ACC112 (cell line): ENCODE results near the gene AP3S2.
A peak's percentile ranks its signal among the peaks of the same experiment; 100 is the strongest.

ENCODE experiments used
- H2AFZ ChIP-seq: fragments of 200-600 bp; sonication (generic); one replicate; pipeline ENCODE4 v1.6.0; 2017; ENCODE audit warnings: antibody characterized with exemption, low read length; ENCODE audit not compliant: unreplicated experiment
- H3K27ac ChIP-seq: fragments of 200-600 bp; sonication (generic); 2 replicates; pipeline ENCODE4 v1.5.1; 2014; ENCODE audit warnings: low read depth, mild to moderate bottlenecking, antibody characterized with exemption, low read length, moderate library complexity
- H3K27me3 ChIP-seq: fragments of 200-600 bp; sonication (generic); 2 replicates; pipeline ENCODE4 v1.6.1; 2014; ENCODE audit warnings: mild to moderate bottlenecking, antibody characterized with exemption, low read length, moderate library complexity, mixed read lengths; ENCODE audit not compliant: insufficient read depth
- H3K36me3 ChIP-seq: fragments of 200-600 bp; sonication (generic); 2 replicates; pipeline ENCODE4 v1.6.1; 2016; ENCODE audit warnings: mild to moderate bottlenecking, antibody characterized with exemption, low read length, moderate library complexity, mixed read lengths; ENCODE audit not compliant: insufficient read depth
- H3K4me1 ChIP-seq: fragments of 200-600 bp; sonication (generic); one replicate; pipeline ENCODE4 v1.6.1; 2016; ENCODE audit warnings: low read length, mixed read lengths; ENCODE audit not compliant: insufficient read depth, unreplicated experiment, control insufficient read depth
- H3K4me3 ChIP-seq: fragments of 200-600 bp; sonication (generic); 2 replicates; pipeline ENCODE4 v1.5.1; 2014; ENCODE audit warnings: mild to moderate bottlenecking, low read depth, low read length
- H3K79me2 ChIP-seq: fragments of 200-600 bp; sonication (generic); one replicate; pipeline ENCODE4 v1.6.0; 2016; ENCODE audit warnings: low read length; ENCODE audit not compliant: control insufficient read depth, unreplicated experiment, insufficient read depth

AP3S2 gene

GRCh38 chr15:89848970-89849292 lies 44.9 kb downstream of the AP3S2 start:
- H3K79me2 ChIP-seq, result no peaks in the 10 kb centered on the region
- H3K27ac ChIP-seq, result peak overlapping the region; percentile 98
- H3K27me3 ChIP-seq, result no peaks in the 10 kb centered on the region
- peaks cover 8% of the 10 kb centered on the region; the same call in 1 of the 2 replicates for H3K36me3 ChIP-seq
- peaks cover 49% of the 10 kb centered on the region for H3K4me1 ChIP-seq
- peak overlapping the region; percentile 48; the same call in 1 of the 2 replicates for H3K4me3 ChIP-seq
- peak overlapping the region; percentile 81 for H2AFZ ChIP-seq

DNA sequence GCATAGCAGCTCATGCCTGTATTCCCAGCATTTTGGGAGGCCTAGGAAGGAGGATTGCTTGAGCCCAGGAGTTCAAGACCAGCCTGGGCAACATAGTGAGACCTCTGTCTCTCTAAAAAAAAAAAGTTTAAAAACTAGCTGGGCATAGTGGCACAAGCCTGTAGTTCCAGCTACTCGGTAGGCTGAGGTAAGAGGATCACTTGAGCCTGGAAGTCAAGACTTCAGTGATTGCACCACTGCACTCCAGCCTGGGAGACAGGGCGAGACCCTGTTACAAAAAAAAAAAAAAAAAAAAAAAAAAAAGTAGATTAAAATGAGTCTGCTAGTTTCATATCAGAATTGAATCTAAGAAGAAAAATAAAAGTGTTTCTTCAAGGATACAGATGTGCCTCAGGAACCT lies 46.7 kb downstream of the AP3S2 start:
- Histone ChIP-seq H2AFZ (no peak overlapping the region), H3K4me3 (no peak overlapping the region), H3K4me1 (peaks cover 53% of the 10 kb centered on the region), H3K27ac (peak overlapping the region; percentile 98; the same call in 1 of the 2 replicates), H3K27me3 (no peaks in the 10 kb centered on the region), H3K36me3 (peaks cover 8% of the 10 kb centered on the region; the same call in 1 of the 2 replicates), H3K79me2 (no peaks in the 10 kb centered on the region)

DNA sequence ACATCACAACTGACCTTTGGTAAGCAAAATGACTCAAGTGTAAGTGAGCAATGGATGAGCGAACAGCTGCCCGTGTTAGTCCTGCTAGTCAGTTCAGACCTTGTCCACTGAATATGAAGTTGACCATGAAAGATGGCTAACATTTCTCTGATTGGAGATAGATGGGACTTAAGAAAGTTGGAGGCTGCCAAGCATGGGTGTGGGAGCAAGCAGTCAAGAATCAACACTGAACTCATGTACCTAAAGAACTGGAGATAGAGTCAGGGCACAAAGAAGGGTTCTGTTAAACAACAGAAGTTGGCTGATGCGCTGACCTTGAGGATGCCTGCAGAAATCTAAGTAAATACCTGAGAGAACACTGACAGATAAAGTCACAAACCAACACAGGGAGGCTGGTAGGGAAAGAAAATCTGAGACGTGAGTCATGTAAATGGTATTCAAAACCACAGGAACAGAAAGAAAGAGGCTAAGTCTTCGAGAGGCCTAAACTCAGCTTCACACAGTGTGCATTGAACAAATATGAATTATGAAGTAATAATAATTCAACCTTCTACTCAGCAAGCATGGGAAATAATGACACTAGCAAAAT lies 48.4 kb downstream of the AP3S2 start:
- Histone ChIP-seq H3K4me3 (peak overlapping the region; percentile 46; the same call in 1 of the 2 replicates), H3K4me1 (peaks cover 46% of the 10 kb centered on the region), H3K27ac (peak overlapping the region; percentile 96), H3K27me3 (no peaks in the 10 kb centered on the region), H3K36me3 (peaks cover 5% of the 10 kb centered on the region; the same call in 1 of the 2 replicates), H3K79me2 (no peaks in the 10 kb centered on the region), H2AFZ (no peak overlapping the region)

- H3K79me2 ChIP-seq, result no peaks in the 10 kb centered on the region
- H2AFZ ChIP-seq, result no peak overlapping the region
- H3K27me3 ChIP-seq, result no peaks in the 10 kb centered on the region
- H3K27ac ChIP-seq, result no peak overlapping the region
- peaks cover 9% of the 10 kb centered on the region for H3K36me3 ChIP-seq
- H3K4me3 ChIP-seq, result no peak overlapping the region
- peaks cover 41% of the 10 kb centered on the region for H3K4me1 ChIP-seq
Observed at GRCh38 chr15:89841962-89842361, 51.8 kb downstream of the AP3S2 start.

- Histone ChIP-seq H3K27ac (no peak overlapping the region), H2AFZ (no peak overlapping the region), H3K79me2 (no peaks in the 10 kb centered on the region), H3K4me3 (no peak overlapping the region), H3K36me3 (peaks cover 9% of the 10 kb centered on the region), H3K4me1 (peaks cover 47% of the 10 kb centered on the region), H3K27me3 (no peaks in the 10 kb centered on the region)
Observed at GRCh38 chr15:89841306-89841705, 52.5 kb downstream of the AP3S2 start.

GRCh38 chr15:89839167-89839810 lies 54.5 kb downstream of the AP3S2 start:
- Histone ChIP-seq H3K4me3 (no peak overlapping the region), H3K79me2 (no peaks in the 10 kb centered on the region), H3K36me3 (peaks cover 17% of the 10 kb centered on the region), H3K27me3 (no peaks in the 10 kb centered on the region), H3K4me1 (peaks cover 33% of the 10 kb centered on the region), H2AFZ (no peak overlapping the region), H3K27ac (no peak overlapping the region)

GRCh38 chr15:89837830-89838178 lies 56.0 kb downstream of the AP3S2 start:
- Histone ChIP-seq H3K27ac (peak overlapping the region; percentile 97), H3K4me1 (peaks cover 25% of the 10 kb centered on the region), H3K79me2 (no peaks in the 10 kb centered on the region), H3K4me3 (no peak overlapping the region), H3K27me3 (no peaks in the 10 kb centered on the region), H3K36me3 (peaks cover 32% of the 10 kb centered on the region), H2AFZ (no peak overlapping the region)

- peaks cover 33% of the 10 kb centered on the region for H3K36me3 ChIP-seq
- H3K27ac ChIP-seq, result peak overlapping the region; percentile 97
- H3K4me3 ChIP-seq, result peak overlapping the region; percentile 54
- H3K79me2 ChIP-seq, result no peaks in the 10 kb centered on the region
- H2AFZ ChIP-seq, result peak overlapping the region; percentile 23
- H3K27me3 ChIP-seq, result no peaks in the 10 kb centered on the region
- peaks cover 25% of the 10 kb centered on the region for H3K4me1 ChIP-seq
Observed at GRCh38 chr15:89837134-89837829, 56.5 kb downstream of the AP3S2 start.

- H3K27ac ChIP-seq, result peak overlapping the region; percentile 97
- H2AFZ ChIP-seq, result peak overlapping the region; percentile 23
Observed at GRCh38 chr15:89836267-89837133, 57.3 kb downstream of the AP3S2 start.

GRCh38 chr15:89835176-89835564 lies 58.6 kb downstream of the AP3S2 start:
- Histone ChIP-seq H3K79me2 (no peaks in the 10 kb centered on the region), H2AFZ (no peak overlapping the region), H3K27me3 (no peaks in the 10 kb centered on the region), H3K4me1 (peaks cover 38% of the 10 kb centered on the region), H3K27ac (no peak overlapping the region), H3K4me3 (no peak overlapping the region), H3K36me3 (peaks cover 33% of the 10 kb centered on the region)

More at GRCh38 chr15:89836267-89837133, 57.3 kb downstream of the AP3S2 start:
- H3K4me3 ChIP-seq, result peak overlapping the region; percentile 54
- no peaks in the 10 kb centered on the region for H3K79me2 ChIP-seq
- H3K4me1 ChIP-seq, result peaks cover 28% of the 10 kb centered on the region
- H3K36me3 ChIP-seq, result peaks cover 33% of the 10 kb centered on the region
- no peaks in the 10 kb centered on the region for H3K27me3 ChIP-seq
